ENCODE measurements around the gene DACH1. TPM values are rescaled to one million over a fixed set of nuclear protein-coding genes. Genes with fewer than 3 reads are reported as not detected.

Gene DACH1
- total and polyA plus RNA-seq, 2 of the 13 experiments (the other 11 are each of a cell fraction or from before 2014, with no cell fraction given), result not detected

DNA sequence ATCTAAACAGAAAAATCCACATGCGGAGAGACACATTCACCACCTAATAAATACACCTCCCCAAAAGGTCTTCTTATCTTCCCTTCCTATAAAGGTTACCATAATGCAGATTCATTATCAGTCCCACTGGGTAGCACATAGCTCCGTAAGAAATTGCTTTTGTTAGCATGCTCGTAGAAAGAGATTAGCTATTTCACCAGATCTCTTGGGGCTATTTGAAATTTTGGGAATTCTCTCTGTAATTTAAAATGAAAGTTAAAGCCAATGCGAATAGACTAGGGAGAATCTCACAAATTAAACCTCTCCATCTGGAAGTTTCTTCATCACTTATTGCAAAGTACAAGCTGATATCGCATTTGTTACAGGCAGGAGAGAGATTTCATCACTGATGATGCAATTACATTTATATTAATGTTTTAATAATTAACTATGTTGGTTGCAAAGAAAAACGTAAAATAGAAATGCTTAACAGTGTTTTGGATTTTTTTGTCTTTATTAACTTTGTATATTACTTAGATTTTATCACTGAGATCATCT is 12.9 kb upstream of the DACH1 start:
- Histone ChIP-seq H4K20me1 (ENCODE audit: insufficient read depth, low read length) (no peaks in the 10 kb centered on the region), H3K4me2 (ENCODE audit: low read depth, low read length) (no peak overlapping the region), H3K9ac (ENCODE audit: insufficient read depth, low read depth, low read length) (no peak overlapping the region), H3K27ac (ENCODE audit: extremely low read length, insufficient read depth, low read length) (no peak overlapping the region), H2AFZ (ENCODE audit: low read length) (no peak overlapping the region), H3K79me2 (ENCODE audit: insufficient read depth, low read length) (no peaks in the 10 kb centered on the region), H3K27me3 (ENCODE audit: control insufficient read depth in 1 of 2, insufficient read depth in 2 of 2, low read length in 2 of 2) (no peaks in the 10 kb centered on the region), H3K4me1 (ENCODE audit: insufficient read depth, low read length) (no peaks in the 10 kb centered on the region), H3K4me3 (replicated peaks in 1 of 3; ENCODE audit: insufficient read depth in 1 of 3, low read depth in 2 of 3, low read length in 3 of 3) (no peak overlapping the region), H3K9me3 (ENCODE audit: low read length) (no peaks in the 10 kb centered on the region), H3K36me3 (replicated peaks in 1 of 2; ENCODE audit: control insufficient read depth in 1 of 2, insufficient read depth in 2 of 2, low read length in 2 of 2) (no peaks in the 10 kb centered on the region)
- no peak for ATAC-seq
- CTCF ChIA-PET (ENCODE audit: low intra/inter-chr PET ratio, low total read pairs), result interaction anchor here (1.6 kb wide), 1 partner anchor 560 kb away, joined by 6 read pairs; no protein-coding TSS in a partner anchor
- POLR2A ChIA-PET, result no interaction called here
- TF ChIP-seq CEBPB (IDR thresholded peaks at IDR 0.05; ENCODE audit: borderline replicate concordance, low read depth, low read length) (peak; percentile 48; the same call in 1 of the 2 replicates), REXO4 (CRISPR knock-in tag; IDR thresholded peaks at IDR 0.05; ENCODE audit: borderline replicate concordance) (no peak)
- TF ChIP-seq, protein P1, sequence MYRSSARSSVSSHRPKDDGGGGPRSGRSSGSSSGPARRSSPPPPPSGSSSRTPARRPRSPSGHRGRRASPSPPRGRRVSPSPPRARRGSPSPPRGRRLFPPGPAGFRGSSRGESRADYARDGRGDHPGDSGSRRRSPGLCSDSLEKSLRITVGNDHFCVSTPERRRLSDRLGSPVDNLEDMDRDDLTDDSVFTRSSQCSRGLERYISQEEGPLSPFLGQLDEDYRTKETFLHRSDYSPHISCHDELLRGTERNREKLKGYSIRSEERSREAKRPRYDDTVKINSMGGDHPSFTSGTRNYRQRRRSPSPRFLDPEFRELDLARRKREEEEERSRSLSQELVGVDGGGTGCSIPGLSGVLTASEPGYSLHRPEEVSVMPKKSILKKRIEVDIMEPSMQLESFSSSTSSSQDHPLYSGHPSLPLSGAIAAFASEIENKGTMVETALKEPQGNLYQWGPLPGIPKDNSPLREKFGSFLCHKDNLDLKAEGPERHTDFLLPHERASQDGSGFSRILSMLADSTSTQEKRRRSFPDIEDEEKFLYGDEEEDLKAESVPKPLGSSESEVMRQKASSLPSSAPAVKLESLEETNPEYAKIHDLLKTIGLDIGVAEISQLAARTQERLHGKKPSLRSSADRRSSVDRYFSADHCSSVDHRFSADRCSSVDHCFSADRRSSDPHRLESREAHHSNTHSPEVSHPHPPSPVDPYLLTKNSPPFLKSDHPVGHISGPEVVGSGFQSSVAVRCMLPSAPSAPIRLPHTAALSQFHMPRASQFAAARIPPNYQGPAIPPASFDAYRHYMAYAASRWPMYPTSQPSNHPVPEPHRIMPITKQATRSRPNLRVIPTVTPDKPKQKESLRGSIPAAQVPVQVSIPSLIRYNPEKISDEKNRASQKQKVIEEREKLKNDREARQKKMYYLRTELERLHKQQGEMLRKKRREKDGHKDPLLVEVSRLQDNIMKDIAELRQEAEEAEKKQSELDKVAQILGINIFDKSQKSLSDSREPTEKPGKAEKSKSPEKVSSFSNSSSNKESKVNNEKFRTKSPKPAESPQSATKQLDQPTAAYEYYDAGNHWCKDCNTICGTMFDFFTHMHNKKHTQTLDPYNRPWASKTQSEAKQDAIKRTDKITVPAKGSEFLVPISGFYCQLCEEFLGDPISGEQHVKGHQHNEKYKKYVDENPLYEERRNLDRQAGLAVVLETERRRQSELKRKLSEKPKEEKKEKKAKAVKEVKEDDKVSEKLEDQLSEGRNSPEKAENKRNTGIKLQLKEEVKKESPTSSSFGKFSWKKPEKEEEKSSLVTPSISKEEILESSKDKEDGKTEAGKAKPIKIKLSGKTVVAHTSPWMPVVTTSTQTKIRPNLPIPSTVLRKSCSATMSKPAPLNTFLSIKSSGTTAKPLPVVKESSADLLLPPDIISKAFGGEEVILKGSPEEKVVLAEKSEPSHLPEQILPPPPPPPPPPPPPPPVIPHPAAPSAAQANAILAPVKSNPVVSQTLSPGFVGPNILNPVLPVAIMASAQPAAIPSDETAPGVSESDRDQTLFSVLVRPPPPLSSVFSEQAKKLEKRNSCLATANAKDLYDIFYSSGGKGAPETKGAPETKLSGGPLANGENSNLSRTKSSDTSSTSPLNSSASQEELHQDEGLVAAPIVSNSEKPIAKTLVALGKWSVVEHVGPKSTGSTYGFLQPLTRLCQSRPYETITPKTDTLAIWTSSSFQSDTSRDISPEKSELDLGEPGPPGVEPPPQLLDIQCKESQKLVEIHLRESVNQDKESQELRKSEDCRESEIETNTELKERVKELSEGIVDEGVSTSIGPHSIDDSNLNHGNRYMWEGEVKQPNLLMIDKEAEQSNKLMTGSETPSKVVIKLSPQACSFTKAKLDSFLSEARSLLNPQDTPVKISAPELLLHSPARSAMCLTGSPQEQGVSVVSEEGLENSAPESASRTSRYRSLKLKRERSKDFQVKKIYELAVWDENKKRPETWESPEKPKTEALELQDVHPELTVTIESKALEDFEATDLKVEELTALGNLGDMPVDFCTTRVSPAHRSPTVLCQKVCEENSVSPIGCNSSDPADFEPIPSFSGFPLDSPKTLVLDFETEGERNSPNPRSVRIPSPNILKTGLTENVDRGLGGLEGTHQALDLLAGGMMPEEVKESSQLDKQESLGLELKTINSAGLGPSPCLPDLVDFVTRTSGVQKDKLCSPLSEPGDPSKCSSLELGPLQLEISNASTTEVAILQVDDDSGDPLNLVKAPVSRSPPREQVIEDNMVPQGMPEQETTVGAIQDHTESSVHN (CRISPR knock-in tag; IDR thresholded peaks at IDR 0.05), result no peak
- no TSS peak for BruUV-seq (replicated peaks)
- WGBS (ENCODE audit: low lambda C conversion rate), result 4% methylated on average over 6 of the region's 6 CpGs
- intact Hi-C loops (cut with micrococcal nuclease; ENCODE audit: unreplicated experiment) (loop anchor here (1.0 kb wide), 1 partner anchor 560 kb away; no protein-coding TSS in a partner anchor), in situ Hi-C loops (cut with HindIII; ENCODE audit: extremely low pct_ligation_motif_present, low pct_unique_long_range_greater_than_20kb) (loop anchor here (25.0 kb wide), 1 partner anchor 568 kb away; no protein-coding TSS in a partner anchor)
- no peak for FAIRE-seq
- DNase-seq (ENCODE audit: low spot score), result no peak

Data from HepG2 (cell line).